Ovary (tissue), 3 donors: ENCODE results near the gene TPST2.

Experiments
- CTCF ChIP-seq, 3 donors: fragments of 450-650 bp in 2 of 3; fragments of 200-600 bp in 1 of 3; IDR thresholded peaks; one replicate each; pipeline versions ENCODE4 v1.5.1 to v1.8.0; 2016 to 2022; ENCODE audit warnings: antibody characterized with exemption in 3 of 3, mild to moderate bottlenecking in 1 of 3
- EP300 ChIP-seq: sonication (generic); formaldehyde crosslinking; IDR thresholded peaks from one replicate; pipeline ENCODE4 v1.6.1; 2017; ENCODE audit warnings: antibody characterized with exemption
- POLR2A ChIP-seq: fragments of 450-650 bp; IDR thresholded peaks from one replicate; pipeline ENCODE4 v1.6.1; 2017; ENCODE audit warnings: antibody characterized with exemption, mild to moderate bottlenecking, moderate library complexity
- donor health status: DM: no; HTN: no; CAD: no.

DNA sequence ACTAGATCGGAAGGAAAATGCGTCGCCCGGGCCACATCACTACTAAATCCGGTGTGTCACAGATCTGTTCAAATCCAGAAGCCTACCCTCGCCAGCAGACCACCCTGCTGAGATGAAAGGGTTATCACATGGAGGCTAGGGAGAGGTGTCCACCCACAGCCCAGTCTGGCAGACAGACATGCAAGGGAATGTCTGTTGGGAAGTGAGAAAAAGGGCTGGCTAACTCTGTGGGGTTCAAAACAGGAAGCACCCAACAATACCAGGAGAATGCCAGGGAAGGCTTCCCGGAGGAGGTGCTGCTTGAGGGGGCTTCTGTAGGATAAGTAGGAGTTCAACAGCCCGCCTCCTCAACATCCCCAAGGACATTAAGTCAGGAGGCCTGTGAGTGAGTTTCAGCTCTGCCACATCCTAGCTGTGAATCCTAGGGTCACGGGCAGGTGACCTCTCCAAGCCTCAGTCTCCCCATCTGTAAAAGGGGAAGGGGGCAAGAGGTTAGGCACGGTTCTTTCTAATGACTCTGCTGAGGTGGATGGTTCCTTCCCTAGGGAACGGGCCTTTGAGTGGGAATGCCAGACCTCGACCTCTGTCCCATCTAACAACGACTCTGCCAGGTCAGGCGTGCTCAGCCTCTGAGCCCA lies 1.1 kb downstream of the TPST2 start:
- no peak for TF ChIP-seq CTCF (IDR thresholded peaks at IDR 0.05)
- TF ChIP-seq EP300 = no peak
- no peak for TF ChIP-seq POLR2A
